SK-N-SH treated with all-trans-retinoic acid at 6 μM for 48 hours (cell line): Measurements from ENCODE around the gene RAPGEF1.

ENCODE experiments used
- ATAC-seq: fragments of 200-7000 bp; cut with Tn5 transposase; 3 replicates; pipeline ENCODE4 v1.9.1; 2020; ENCODE audit warnings: mild to moderate bottlenecking, moderate library complexity
- ARNTL ChIP-seq: fragments of 450-650 bp; formaldehyde crosslinking; IDR thresholded peaks from 2 replicates; pipeline ENCODE4 v1.5.0; 2020; ENCODE audit warnings: low read depth, mild to moderate bottlenecking, moderate library complexity, borderline replicate concordance
- BACH2 ChIP-seq: fragments of 250-450 bp; sonication (Bioruptor Pico); IDR thresholded peaks from 2 replicates; pipeline ENCODE4 v1.9.0; 2021; ENCODE audit warnings: mild to moderate bottlenecking, borderline replicate concordance
- ESRRG ChIP-seq: fragments of 250-450 bp; sonication (Bioruptor Pico); IDR thresholded peaks from 2 replicates; pipeline ENCODE4 v1.6.1; 2021; ENCODE audit warnings: mild to moderate bottlenecking
- GLIS3 ChIP-seq: fragments of 250-450 bp; sonication (Bioruptor Pico); IDR thresholded peaks from 2 replicates; pipeline ENCODE4 v1.5.0; 2020; ENCODE audit warnings: mild to moderate bottlenecking, moderate library complexity
- ISL1 ChIP-seq: fragments of 250-450 bp; sonication (Bioruptor Pico); IDR thresholded peaks from 2 replicates; pipeline ENCODE4 v2.1.2; 2022; ENCODE audit warnings: mild to moderate bottlenecking, moderate library complexity
- OSR1 ChIP-seq: fragments of 250-450 bp; sonication (Bioruptor Pico); IDR thresholded peaks from 2 replicates; pipeline ENCODE4 v1.8.0; 2022; ENCODE audit warnings: moderate library complexity, mild to moderate bottlenecking, inconsistent platforms
- RARB ChIP-seq: fragments of 250-450 bp; sonication (Bioruptor Pico); IDR thresholded peaks from 2 replicates; pipeline ENCODE4 v1.8.0; 2021; ENCODE audit warnings: mild to moderate bottlenecking, moderate library complexity
- SNAI2 ChIP-seq: fragments of 250-450 bp; sonication (Bioruptor Pico); IDR thresholded peaks from 2 replicates; pipeline ENCODE4 v1.5.0; 2020; ENCODE audit warnings: mild to moderate bottlenecking, moderate library complexity
- TOX ChIP-seq: fragments of 250-450 bp; sonication (Bioruptor Pico); IDR thresholded peaks from 2 replicates; pipeline ENCODE4 v1.8.0; 2021; ENCODE audit warnings: mild to moderate bottlenecking, moderate library complexity, borderline replicate concordance
- ZC3H10 ChIP-seq: fragments of 250-450 bp; sonication (Bioruptor Pico); IDR thresholded peaks from 2 replicates; pipeline ENCODE4 v1.5.1; 2021; ENCODE audit warnings: mild to moderate bottlenecking, moderate library complexity
- ZFP3 ChIP-seq: fragments of 250-450 bp; sonication (Bioruptor Pico); IDR thresholded peaks from 2 replicates; pipeline ENCODE4 v1.5.0; 2020; ENCODE audit warnings: mild to moderate bottlenecking, moderate library complexity
- ZFP30 ChIP-seq: fragments of 450-650 bp; formaldehyde crosslinking; IDR thresholded peaks from 2 replicates; pipeline ENCODE4 v1.5.0; 2022; ENCODE audit warnings: mild to moderate bottlenecking, moderate library complexity
- ZNF70 ChIP-seq: fragments of 450-650 bp; formaldehyde crosslinking; IDR thresholded peaks from 2 replicates; pipeline ENCODE4 v1.5.0; 2020; ENCODE audit warnings: mild to moderate bottlenecking, moderate library complexity
- ZNF8 ChIP-seq: fragments of 450-650 bp; formaldehyde crosslinking; IDR thresholded peaks from 2 replicates; pipeline ENCODE4 v1.5.0; 2020; ENCODE audit warnings: mild to moderate bottlenecking, moderate library complexity
- TF ChIP-seq, protein P1 (sequence below): fragments of 250-450 bp; sonication (Bioruptor Pico); IDR thresholded peaks from 2 replicates; pipeline ENCODE4 v1.5.1; 2020; ENCODE audit warnings: low read depth, mild to moderate bottlenecking, moderate library complexity
- TF ChIP-seq, protein P2 (sequence below): fragments of 250-450 bp; sonication (Bioruptor Pico); IDR thresholded peaks from 2 replicates; pipeline ENCODE4 v1.5.0; 2020; ENCODE audit warnings: mild to moderate bottlenecking, moderate library complexity
- TF ChIP-seq, protein P3 (sequence below): fragments of 250-450 bp; sonication (Bioruptor Pico); IDR thresholded peaks from 2 replicates; pipeline ENCODE4 v1.5.1; 2021; ENCODE audit warnings: mild to moderate bottlenecking, moderate library complexity
- TF ChIP-seq, protein P4 (sequence below): fragments of 250-450 bp; sonication (Bioruptor Pico); IDR thresholded peaks from 2 replicates; pipeline ENCODE4 v1.8.0; 2021; ENCODE audit warnings: low read depth, mild to moderate bottlenecking, moderate library complexity, borderline replicate concordance

RAPGEF1 gene

DNA sequence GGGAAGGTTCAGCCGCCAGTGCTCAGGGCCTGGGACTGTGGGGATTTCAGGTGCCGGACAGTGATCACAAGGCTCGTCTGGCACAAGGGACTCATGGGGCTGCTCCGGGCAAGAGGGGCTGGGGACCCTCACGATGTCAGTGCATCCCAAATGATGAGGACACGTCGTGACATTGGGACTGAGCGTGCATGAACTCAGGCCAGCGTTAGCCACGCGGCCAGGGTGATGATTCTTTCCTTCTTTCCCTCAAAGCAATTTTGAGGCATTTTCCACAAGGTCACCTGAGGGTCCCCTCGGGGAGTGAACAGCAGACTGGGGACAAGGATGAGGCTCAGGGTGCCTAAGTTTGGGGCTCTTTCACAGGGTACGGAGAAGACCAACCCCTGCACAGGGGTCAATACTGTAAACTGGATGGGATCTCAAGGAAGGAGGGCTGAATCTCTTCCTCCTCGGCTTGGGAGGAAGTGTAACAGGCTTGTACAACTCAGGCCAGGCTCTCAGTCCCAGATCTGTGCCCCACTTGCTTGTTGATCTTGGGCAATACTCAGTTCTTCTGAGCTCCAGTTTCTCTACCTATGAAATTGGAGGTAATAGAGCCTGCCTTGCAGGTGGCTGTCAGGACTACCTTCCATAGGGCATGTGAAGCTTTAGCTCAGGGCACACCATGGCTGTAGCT lies 116.1 kb downstream of the RAPGEF1 start:
- no peak for ATAC-seq

DNA sequence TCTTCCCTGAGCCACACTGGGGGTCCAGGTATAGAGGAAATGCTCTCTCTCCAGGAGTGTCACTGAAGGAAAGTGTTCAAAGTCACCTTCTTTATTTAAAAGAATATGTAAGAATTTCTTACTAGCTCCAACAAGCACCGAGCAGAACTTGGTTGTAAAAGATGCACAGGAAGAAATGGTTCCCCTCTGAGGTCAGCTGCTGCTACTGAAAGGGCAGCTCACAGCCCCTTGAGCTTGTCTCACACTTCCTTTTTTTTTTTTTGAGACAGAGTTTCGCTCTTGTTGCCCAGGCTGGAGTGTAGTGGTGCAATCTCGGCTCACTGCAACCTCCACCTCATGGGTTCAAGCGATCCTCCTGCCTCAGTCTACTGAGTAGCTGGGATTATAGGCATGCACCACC lies 117.4 kb downstream of the RAPGEF1 start:
- ATAC-seq, result no peak

More for the DNA sequence above, 116.1 kb downstream of the RAPGEF1 start:
- TF ChIP-seq ISL1 (CRISPR knock-in tag) (no peak), ZNF70 (CRISPR knock-in tag) (no peak), BACH2 (CRISPR knock-in tag) (no peak), ZC3H10 (CRISPR knock-in tag) (no peak), GLIS3 (no peak), TOX (no peak), OSR1 (CRISPR knock-in tag) (no peak), SNAI2 (CRISPR knock-in tag) (no peak), ESRRG (CRISPR knock-in tag) (no peak)
- TF ChIP-seq, protein P1, sequence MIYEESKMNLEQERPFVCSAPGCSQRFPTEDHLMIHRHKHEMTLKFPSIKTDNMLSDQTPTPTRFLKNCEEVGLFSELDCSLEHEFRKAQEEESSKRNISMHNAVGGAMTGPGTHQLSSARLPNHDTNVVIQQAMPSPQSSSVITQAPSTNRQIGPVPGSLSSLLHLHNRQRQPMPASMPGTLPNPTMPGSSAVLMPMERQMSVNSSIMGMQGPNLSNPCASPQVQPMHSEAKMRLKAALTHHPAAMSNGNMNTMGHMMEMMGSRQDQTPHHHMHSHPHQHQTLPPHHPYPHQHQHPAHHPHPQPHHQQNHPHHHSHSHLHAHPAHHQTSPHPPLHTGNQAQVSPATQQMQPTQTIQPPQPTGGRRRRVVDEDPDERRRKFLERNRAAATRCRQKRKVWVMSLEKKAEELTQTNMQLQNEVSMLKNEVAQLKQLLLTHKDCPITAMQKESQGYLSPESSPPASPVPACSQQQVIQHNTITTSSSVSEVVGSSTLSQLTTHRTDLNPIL, result no peak
- TF ChIP-seq, protein P2, sequence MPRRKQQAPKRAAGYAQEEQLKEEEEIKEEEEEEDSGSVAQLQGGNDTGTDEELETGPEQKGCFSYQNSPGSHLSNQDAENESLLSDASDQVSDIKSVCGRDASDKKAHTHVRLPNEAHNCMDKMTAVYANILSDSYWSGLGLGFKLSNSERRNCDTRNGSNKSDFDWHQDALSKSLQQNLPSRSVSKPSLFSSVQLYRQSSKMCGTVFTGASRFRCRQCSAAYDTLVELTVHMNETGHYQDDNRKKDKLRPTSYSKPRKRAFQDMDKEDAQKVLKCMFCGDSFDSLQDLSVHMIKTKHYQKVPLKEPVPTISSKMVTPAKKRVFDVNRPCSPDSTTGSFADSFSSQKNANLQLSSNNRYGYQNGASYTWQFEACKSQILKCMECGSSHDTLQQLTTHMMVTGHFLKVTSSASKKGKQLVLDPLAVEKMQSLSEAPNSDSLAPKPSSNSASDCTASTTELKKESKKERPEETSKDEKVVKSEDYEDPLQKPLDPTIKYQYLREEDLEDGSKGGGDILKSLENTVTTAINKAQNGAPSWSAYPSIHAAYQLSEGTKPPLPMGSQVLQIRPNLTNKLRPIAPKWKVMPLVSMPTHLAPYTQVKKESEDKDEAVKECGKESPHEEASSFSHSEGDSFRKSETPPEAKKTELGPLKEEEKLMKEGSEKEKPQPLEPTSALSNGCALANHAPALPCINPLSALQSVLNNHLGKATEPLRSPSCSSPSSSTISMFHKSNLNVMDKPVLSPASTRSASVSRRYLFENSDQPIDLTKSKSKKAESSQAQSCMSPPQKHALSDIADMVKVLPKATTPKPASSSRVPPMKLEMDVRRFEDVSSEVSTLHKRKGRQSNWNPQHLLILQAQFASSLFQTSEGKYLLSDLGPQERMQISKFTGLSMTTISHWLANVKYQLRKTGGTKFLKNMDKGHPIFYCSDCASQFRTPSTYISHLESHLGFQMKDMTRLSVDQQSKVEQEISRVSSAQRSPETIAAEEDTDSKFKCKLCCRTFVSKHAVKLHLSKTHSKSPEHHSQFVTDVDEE (CRISPR knock-in tag), result no peak
- TF ChIP-seq, protein P3, sequence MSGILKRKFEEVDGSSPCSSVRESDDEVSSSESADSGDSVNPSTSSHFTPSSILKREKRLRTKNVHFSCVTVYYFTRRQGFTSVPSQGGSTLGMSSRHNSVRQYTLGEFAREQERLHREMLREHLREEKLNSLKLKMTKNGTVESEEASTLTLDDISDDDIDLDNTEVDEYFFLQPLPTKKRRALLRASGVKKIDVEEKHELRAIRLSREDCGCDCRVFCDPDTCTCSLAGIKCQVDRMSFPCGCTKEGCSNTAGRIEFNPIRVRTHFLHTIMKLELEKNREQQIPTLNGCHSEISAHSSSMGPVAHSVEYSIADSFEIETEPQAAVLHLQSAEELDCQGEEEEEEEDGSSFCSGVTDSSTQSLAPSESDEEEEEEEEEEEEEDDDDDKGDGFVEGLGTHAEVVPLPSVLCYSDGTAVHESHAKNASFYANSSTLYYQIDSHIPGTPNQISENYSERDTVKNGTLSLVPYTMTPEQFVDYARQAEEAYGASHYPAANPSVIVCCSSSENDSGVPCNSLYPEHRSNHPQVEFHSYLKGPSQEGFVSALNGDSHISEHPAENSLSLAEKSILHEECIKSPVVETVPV (CRISPR knock-in tag), result no peak
- TF ChIP-seq, all 23 proteins: peak for 0

DNA sequence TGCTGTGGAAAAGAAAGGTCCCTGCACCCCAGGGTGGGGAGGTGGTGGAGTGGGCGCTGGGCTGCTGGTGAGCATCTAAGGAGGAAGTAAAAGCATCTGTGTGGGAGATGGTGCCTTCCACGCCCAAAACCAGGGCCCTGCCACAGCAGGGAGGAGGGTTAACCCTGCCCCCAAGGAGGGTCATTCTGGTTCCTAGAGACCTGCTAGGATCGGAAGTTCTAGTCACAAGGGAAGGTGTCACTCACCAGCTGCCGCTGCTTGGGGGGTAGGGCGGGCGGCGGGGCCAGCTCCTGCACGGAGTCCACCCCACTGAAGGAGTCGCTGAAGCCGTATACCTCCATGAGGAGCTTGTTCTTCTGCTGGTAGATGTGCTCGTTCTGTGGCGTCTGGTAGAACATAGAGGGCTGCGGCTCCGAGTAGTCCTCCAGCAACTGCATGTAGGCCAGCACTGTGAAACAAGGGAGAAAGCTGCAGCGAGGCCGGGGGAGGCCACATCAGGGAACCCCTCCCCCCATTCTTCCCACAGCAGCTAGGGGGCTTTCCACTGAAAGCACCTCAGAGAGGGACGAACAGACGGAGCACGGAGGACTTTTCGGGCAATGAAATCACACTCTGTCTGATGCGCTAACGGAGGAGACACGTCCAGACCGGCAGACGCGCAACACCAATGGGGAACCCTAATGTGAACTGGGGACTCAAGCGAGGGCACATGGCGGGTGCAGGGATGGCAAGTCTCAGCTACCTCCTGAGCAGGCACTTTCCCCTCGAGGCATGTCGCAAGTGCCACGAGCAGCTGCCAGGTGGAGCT lies 118.1 kb downstream of the RAPGEF1 start:
- ATAC-seq, result no peak
- TF ChIP-seq, protein P2 (CRISPR knock-in tag), result no peak
- TF ChIP-seq, protein P4, sequence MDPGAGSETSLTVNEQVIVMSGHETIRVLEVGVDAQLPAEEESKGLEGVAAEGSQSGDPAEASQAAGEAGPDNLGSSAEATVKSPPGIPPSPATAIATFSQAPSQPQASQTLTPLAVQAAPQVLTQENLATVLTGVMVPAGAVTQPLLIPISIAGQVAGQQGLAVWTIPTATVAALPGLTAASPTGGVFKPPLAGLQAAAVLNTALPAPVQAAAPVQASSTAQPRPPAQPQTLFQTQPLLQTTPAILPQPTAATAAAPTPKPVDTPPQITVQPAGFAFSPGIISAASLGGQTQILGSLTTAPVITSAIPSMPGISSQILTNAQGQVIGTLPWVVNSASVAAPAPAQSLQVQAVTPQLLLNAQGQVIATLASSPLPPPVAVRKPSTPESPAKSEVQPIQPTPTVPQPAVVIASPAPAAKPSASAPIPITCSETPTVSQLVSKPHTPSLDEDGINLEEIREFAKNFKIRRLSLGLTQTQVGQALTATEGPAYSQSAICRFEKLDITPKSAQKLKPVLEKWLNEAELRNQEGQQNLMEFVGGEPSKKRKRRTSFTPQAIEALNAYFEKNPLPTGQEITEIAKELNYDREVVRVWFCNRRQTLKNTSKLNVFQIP (CRISPR knock-in tag), result no peak
- TF ChIP-seq ESRRG (CRISPR knock-in tag) (no peak), GLIS3 (no peak), ZFP30 (CRISPR knock-in tag) (no peak), ZFP3 (no peak), RARB (CRISPR knock-in tag) (no peak), ARNTL (CRISPR knock-in tag) (no peak)

More for the DNA sequence above, 117.4 kb downstream of the RAPGEF1 start:
- TF ChIP-seq ISL1 (CRISPR knock-in tag) (no peak), ZNF8 (CRISPR knock-in tag) (no peak), ARNTL (CRISPR knock-in tag) (no peak), ZC3H10 (CRISPR knock-in tag) (no peak)
- TF ChIP-seq, protein P4 (CRISPR knock-in tag), result no peak
- TF ChIP-seq, protein P2 (CRISPR knock-in tag), result no peak
- TF ChIP-seq, all 23 proteins: peak for 0
